NCI-H510A treated with DMSO at 0.1 percent for 48 hours (cell line): ENCODE results near the gene OR1I1.
A peak's percentile ranks its signal among the peaks of the same experiment; 100 is the strongest.
"Not testable (repeated sequence)": the region's sequence is repeated elsewhere in the genome, so short reads cannot be mapped to it uniquely, and the experiment has no call there.

Source experiments
- DNase-seq: peaks from one replicate; lab custom pipeline; 2025; lab: John Stamatoyannopoulos, UW

Gene OR1I1, protein sequence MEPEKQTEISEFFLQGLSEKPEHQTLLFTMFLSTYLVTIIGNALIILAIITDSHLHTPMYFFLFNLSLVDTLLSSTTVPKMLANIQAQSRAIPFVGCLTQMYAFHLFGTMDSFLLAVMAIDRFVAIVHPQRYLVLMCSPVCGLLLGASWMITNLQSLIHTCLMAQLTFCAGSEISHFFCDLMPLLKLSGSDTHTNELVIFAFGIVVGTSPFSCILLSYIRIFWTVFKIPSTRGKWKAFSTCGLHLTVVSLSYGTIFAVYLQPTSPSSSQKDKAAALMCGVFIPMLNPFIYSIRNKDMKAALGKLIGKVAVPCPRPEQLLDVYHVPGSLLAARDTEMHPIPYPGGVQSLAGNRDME

DNA sequence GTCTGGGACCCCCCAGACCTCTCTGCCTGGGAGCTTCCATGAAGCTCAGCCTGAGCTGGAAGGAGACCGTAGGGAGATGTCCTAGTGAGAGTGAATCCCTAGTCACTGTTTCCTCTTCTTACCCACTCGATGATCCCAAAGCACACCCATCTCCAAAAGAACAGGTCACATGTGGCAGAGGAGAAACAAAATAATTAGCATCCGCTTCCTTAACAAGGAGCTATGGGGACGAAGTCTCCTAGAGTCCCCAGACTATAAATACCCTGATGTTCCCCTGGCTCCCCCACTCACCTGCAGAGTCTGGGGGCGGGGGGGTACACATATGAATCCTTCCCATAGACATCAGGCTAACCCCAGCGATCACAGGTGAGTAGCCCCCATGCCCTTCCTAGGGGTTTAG, at the start of gene OR1I1:
TSS of gene OR1I1 (plus strand) at position 301 of the 400 bp plus-strand sequence. CDS start 4,855 bp downstream, outside the sequence.
- no peak for DNase-seq

DNA sequence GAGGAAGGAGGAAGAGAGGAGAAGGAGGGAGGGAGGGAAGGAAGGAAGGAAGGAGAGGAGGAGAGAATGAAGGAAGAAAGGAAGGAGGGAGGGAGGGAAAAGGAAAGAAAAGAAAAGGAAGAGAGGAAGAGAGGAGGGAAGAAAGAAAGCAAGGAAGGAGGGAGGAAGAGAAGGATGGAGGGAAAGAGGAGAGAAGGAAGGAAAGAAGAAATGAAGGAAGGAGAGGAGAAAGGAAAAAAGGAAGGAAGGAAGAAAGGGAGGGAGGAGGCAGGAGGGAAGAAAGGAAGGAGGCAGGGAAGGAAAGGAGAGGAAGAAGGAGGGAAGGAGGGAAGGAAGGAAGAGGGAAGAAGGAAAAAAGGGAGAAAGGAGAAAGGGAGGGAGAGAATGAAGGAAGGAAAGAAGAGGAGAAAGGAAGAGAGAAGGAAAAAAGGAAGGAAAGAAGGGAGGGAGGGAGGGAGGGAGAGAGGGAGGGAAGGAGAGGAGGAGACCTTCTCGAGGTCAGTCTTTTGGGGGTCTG, 46.2 kb upstream of the OR1I1 start:
- DNase-seq = no peak

DNA sequence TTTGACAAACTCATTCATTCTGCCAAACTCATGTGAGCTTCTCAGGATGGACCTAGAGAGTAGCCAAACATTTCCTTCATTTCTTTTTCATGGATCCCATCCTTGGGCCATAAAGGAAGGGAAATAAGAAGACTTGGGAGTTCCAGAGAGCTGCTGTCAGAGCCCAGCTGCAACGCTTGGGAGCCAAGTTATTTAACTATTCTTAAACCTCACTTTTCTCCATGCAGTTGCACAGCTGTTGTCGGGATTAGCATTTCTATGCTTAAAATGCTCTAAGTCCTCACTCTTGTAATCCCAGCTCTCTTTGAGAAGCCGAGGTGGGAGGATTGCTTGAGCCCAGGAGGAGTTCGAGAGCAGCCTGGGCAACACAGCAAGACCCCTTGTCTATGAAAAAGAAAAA, 44.4 kb upstream of the OR1I1 start:
- DNase-seq = no peak

DNA sequence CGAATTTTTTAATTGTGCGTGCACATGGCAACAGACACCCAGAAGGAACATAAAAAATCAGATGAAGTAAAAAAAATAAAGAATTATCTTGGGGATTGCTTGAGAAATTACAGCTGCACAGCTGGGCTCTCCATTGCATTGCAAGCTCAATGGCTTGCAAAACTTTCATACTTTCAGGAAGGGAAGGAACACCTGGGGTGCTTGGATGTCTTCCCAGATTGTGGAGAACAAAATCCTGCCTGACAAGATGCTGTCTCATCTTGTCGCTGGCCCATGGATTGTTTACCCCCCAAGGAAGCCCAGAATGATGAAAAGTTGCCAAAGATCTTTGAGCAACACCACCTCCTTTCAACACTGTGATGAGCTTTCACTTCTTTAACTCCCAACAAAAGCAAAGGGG, 43.7 kb upstream of the OR1I1 start:
- DNase-seq = no peak

DNA sequence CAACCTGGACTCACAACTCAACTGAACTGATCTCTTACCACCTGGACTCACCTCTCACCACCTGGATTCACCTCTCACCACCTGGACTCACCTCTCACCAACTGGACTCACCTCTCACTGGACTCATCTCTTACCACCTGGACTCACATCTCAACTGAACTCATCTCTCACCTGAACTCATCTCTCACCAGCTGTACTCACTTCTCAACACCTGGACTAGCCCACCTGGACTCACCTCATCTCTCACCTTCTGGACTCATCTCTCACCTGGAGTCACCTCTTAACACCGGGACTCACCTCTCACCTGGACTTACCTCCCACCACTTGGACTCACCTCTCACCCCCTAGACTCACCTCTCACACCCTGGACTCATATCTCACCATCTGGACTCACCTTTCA, 40.0 kb upstream of the OR1I1 start:
- no peak for DNase-seq

DNA sequence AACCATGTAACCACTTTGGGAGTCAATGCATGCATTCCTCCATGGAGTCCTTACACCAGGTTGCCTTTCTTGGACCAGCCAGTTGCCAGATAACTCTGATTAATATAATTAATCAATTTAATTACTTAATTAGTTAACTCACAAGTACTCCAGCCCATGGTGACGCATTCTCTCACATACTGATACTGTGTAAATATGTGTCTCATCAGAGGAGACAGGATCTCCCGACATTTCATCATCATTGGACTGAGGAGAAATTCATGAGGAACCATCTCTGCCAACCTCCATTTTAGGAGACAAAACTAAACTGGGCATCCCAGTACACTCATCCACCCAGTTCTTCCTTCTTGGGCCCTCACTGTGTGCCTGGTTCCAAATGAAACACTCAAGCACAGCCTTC, 39.2 kb upstream of the OR1I1 start:
- DNase-seq = no peak

DNA sequence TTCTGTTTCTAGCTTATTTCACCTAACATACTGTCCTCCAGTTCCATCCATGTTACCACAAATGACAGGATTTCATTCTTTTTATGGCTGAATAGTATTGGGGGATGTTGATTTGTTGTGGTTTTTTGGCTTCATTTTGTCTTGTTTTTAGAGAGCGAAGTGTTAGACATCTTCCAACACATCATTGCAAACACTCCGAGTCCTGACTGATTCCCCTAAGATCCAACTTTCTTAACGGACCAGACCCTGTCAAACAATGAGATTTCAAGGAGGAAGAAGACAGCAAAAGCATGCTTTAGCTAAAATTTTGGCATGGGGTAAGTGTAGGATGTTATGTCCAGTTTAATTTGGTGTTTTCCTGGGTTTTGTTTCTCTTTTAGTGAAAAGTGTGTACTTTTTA, 36.5 kb upstream of the OR1I1 start:
- no peak for DNase-seq

DNA sequence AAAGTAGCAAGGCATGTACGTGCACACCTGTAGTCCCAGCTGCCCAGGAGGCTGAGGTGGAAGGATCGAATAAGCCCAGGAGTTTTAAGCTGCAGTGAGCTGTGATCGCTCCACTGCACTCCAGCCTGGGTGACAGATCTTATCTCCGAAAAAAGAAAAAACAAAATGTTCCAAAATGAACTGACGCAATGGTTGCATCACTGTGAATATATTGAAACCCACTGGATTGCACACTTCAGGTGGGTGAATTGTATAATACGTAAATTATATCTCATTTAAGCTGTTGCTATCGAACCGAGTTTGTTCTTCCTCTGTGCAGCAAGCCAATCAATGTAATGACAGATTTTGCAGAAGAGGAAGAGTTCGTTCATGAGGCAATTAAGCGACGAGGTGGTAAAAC, 34.3 kb upstream of the OR1I1 start:
- no peak for DNase-seq

DNA sequence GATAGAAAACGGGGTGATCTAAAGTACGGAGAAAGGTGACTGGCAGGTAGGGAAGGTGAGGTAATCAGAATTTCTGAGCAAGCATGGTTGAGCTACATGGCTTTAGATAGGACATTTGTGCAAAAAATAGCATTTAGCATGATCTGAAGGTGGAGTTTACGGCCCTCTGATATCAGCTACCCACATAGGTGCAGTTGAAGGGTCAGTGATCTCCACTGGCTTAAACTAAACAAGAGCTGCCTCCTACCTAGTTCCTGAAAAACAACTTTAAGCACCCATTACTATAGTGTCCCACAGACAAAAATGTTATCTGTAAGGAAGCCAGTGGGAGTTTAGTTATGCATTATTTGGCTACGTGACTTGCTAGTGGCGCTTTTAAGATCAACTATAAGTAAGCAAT, 33.9 kb upstream of the OR1I1 start:
- DNase-seq = no peak

DNA sequence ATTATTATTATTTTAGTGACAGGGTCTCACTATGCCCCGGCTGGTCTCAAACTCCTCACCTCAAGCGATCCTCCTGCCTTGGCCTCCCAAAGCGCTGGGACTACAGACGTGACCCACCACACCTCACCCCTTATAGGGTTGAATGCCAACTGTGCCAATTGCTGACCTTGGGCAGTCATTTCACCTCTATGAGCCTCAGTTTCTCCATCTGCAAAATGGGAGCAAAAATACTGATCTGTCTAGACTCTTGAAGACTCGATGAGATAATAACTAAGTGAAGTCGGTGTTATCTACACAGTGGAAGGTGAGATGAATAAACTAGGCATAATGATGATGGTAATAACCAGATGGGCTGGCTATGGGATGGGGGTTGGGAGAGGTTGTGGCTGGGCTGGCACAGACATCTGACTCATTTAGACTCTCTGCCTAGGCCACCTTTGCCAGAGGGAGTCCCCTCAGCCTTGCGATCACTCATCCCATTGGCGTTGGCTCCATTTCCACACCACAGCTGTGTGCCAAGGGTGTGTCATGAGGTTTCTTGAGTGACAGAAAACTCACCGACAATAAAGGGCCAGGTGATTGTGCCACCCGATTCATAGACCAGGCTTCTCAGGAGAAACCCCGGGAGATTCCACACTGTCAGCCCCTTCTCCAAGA, 33.0 kb upstream of the OR1I1 start, which contains the start of gene CASP14:
TSS of gene CASP14 (plus strand) at position 596 of the 657 bp plus-strand sequence. CDS start 2,772 bp downstream, outside the sequence.
- DNase-seq = no peak

DNA sequence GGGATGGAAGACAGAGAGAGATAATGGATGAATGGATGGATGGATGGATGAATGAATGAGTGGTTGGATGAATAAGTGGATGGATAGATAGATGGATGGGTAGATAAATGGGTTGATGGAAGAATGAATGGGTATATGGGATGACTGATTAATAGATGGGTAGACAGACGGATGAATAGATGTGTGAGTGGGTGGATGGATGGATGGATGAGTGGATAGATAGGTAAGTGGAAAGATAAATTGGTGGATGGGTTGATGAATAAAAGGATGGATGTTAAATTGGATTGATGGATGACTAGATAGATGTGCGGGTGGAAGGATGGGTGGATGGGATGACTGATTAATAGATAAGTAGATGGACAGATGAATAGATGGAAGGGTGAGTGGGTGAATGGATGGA, 31.4 kb upstream of the OR1I1 start:
- no peak for DNase-seq

DNA sequence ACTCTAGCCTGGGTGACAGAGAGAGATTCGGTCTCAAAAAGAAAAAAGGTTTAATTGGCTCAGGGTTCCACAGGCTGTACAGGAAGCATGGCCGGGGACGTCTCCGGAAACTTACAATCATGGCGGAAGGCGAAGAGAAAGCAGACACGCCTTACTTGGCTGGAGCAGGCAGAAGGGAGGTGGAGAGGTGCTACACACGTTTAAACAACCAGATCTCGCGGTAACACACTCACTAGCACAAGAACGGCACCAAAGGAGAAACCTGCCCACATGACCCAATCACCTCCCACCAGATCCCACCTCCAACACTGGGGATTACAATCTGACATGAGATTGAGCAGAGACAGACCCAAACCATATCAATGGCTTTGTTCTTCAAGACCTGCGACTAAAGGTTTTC, 20.0 kb upstream of the OR1I1 start:
- DNase-seq = no peak

DNA sequence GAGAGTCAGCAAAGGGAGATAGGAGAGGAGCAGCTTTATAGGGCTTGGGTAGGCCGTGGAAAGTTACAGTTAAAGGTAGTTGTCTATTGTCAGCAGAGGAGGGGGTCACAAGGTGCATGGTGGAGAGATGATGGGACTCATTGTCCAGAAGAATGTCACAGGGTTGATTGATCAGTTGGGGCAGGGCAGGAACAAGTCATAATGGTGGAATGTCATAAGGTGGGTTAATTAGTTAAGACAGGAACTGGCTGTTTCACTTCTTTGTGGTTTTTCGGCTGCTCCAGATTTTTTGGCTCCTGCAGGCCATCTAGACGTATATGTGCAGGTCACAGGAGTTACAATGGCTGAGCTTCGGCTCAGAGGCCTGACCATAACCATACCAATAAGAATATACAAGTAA, 11.6 kb upstream of the OR1I1 start:
- not testable (repeated sequence) for DNase-seq

DNA sequence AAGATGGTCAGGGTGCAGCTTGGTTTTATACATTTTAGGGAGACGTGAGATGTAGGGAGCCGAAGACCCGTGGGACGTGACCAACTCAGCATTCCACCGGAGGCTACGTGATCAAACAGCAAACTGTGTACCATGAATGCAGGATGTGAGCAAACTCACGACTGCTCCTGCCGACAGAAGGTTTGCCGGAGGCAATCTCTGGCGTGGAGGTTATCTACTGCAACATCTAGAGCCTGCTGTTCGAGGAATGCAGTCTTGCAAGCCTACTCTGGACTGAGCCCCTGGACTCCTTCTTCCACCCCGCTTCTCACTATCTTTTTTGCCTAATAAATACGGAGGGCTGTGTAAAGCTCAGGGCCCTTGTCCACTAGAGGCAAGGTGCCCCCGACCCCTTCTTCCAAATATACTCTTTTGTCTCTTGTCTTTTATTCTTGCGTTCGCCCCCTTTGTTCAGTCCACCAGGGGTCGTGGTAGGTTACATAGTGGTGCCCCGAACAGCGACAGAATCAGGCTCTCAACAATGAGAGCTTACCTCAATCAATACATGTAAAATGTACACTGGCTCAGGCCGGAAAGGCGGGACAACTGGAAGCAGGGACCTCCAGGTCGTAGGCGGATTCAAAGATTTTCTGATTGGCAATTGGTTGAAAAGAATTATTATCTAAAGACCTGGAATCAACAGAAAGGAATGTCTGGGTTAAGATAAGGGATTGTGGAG, 8.9 kb upstream of the OR1I1 start:
- DNase-seq = no peak

DNA sequence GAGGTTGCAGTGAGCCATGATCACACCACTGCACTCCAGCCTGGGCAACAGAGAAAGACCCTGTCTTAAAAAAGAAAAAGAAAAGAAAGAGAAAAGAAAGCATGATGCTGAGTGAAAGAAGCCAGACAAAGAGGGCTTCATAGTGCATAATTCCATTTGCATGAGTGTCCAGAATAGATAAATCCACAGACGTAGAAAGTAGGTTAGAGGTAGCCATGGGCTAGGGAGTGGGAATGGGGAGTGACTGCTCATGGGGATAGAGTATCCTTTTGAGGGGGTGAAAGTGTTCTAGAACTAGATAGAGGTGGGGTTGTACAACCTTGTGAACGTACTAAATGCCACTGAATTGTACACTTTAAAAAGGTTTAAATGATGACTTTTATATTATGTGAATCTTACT, 7.6 kb upstream of the OR1I1 start:
- DNase-seq = no peak

DNA sequence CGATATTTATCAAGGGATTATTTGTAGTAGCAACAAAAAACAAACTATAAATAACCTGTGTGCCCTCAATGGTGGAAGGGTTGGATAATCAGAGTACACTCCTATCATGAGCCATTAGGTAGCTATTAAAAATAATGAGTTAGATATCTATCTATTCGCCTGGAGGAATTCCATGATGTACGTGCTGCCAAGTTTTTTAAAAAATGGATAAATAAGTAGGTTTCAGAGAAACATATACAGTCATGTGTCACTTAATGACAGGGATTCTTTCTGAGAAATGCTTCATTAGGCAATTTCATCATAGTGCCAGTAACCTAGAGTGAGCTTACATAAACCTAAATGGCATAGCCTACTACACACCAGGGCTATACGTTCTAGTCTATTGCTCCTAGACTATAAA, 6.2 kb upstream of the OR1I1 start:
- DNase-seq = no peak

DNA sequence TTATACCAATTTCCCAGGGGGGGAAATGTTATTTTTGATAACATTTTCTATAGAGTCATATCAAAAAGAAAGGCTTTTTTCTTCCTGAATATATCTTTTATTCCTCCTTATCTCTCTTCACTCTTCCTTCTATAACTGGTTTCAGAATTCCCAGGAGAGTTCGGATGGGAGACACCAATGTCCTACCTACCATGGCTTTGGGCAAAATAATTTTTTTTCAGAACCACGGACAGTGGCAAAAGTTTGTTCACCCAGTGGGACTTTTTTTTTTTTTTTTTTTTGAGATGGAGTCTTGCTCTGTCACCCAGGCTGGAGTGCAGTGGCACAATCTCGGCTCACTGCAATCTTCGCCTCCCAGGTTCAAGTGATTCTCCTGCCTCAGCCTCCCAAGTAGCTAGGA, 2.0 kb upstream of the OR1I1 start:
- DNase-seq = not testable (repeated sequence)

DNA sequence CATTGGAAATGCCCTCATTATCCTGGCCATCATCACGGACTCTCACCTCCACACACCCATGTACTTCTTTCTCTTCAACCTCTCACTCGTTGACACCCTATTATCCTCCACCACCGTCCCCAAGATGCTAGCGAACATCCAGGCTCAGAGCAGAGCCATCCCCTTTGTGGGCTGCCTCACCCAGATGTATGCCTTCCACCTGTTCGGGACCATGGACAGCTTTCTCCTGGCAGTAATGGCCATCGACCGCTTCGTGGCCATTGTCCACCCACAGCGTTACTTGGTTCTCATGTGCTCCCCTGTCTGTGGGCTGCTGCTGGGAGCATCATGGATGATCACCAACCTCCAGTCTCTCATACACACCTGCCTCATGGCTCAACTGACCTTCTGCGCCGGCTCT, 5.2 kb downstream of the OR1I1 start:
- DNase-seq = no peak

DNA sequence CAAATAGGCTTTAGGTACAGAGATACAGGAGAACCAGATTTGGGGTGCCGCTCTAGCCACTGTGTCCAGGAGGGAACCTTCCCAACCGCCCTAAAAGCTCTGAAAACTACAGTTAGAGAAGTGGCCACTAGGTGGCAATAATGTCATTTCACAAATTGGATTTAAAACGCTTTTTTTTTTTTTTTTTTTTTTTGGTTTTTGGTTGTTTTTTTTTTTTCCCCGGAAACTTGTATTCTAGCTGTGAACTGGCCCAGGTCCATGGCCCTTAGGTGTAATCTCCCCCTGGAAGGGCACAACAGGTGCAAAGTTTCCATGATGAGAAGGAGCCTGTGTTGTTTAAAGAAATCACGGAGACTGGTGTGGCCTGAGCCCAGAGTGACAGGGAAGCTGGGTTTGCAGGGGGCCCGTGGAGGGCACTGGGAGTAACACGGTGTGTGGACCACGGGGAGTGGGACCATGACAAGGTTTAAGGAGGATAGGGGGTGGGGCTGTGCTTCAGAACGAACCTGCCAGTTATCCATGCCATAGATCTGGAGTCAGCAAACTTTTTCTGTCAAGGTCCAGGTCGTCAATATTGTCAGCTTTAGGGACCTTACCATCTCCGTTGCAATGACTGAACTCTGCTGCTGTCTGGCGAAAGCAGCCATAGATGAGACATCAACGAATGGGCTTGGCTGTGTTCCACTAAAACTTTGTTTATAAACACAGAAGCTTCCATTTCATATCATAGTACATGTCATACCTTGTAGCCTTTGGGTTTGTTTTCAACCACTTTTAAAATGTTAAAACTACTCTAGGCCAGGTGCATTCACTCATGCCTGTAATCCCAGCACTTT, 10.1 kb downstream of the OR1I1 start:
- peak; percentile 61 for DNase-seq

DNA sequence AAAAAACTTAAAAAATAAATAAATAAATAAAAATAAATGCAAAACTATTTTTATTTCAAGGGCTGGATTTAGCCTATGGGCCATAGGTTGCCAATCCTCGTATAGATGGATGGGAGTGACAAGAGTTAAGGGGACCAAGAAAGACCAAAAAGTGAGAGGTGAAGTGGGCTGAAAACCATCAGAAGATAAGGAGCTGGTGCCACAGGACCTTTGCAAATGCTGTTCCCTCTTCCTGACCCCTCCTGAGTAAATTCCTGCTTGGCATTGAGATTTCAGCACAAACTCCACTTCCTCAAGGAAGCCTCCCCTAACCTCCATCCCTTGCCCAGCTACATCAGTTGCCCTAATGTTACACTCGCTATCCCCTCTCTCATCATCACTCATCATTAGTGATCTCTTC, 11.0 kb downstream of the OR1I1 start:
- no peak for DNase-seq

DNA sequence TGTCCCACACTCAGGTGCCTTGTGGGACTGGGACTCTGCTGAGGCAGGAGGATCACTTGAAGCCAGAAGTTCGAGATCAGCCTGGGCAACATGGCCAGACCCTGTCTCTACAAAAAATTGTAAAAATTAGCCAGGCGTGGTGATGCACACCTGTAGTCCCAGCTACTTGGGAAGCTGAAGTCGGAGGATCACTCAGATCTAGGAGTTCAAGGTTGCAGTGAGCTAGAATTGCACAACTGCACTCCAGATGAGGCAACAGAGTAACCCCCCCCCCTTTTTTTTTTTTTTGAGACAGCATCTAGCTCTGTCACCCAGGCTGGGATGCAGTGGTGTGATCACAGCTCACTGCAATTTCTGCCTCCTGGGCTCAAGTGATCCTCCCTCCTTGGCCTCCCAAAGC, 14.2 kb downstream of the OR1I1 start:
- no peak for DNase-seq

DNA sequence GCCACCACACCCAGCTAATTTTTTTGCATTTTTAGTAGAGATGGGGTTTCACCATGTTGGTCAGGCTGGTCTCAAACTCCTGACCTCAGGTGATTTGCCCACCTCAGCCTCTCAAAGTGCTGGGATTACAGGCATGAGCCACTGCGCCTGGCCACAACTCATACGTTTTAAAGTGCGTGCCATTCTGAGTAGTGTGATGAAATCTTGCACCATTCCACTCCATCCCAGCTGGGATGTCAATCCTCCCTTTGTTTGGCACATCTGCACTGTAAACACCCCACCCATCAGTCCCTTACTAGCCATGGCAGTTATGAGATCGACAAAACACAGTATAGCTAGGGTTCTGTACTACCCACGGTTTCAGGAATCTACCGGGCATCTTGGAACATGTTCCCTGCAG, 16.0 kb downstream of the OR1I1 start:
- DNase-seq = not testable (repeated sequence)
